K562 (cell line): ENCODE results near the gene MND1. TPM values are rescaled to one million over a fixed set of nuclear protein-coding genes. Genes with fewer than 3 reads are reported as not detected.
A peak's percentile ranks its signal among the peaks of the same experiment; 100 is the strongest.

Experiments
- ATAC-seq: fragments of 200-7000 bp; cut with Tn5 transposase; 3 replicates; pipeline ENCODE4 v1.9.1; 2020; ENCODE audit warnings: moderate library complexity
- BruUV-seq: library from RNA; stranded (reverse); fragments of 400-500 nt; replicated peaks from 2 replicates; lab custom pipeline; 2021; lab: Mats Ljungman, UMichigan
- CTCF ChIA-PET: fragments of 300-600 bp; formaldehyde crosslinking; extraction: SDS; loops from one replicate; lab custom pipeline; 2021; ENCODE audit warnings: low intra/inter-chr PET ratio; lab: Yijun Ruan, JAX
- POLR2A ChIA-PET: fragments of 300-600, 350-650 bp; sonication (Branson Sonifier 250); formaldehyde crosslinking; extraction: SDS; loops from one replicate; lab custom pipeline; 2021; ENCODE audit warnings: antibody characterized with exemption, inconsistent platforms; lab: Yijun Ruan, JAX
- DNase-seq, 4 experiments: peaks; one replicate each; pipeline versions ENCODE4 v3.0.0 to v3.0.0-alpha.2; 2011 to 2018; ENCODE audit warnings: low spot score in 3 of 4, mixed read lengths in 3 of 4; ENCODE audit errors: extremely low read depth in 1 of 4
- FAIRE-seq: peaks from 2 replicates; lab custom pipeline; 2011; peaks lifted over from hg19 to GRCh38; lab: Jason Lieb, UNC
- H2AFZ ChIP-seq: 2 replicates; pipeline ENCODE4 v1.6.0; 2011; ENCODE audit warnings: low read depth, low read length, control low read depth, inconsistent platforms
- H3K27ac ChIP-seq: fragments of 200-600 bp; 3 replicates; pipeline ENCODE4 v1.8.0; 2011; ENCODE audit warnings: low read depth, mild to moderate bottlenecking, control low read depth, inconsistent platforms, low read length, moderate library complexity, mixed read lengths; ENCODE audit errors: extremely low read depth
- H3K27me3 ChIP-seq, 2 experiments: fragments of 300-600 bp in 1 of 2; 2 replicates in 1 of 2; 3 replicates in 1 of 2; pipeline versions ENCODE4 v1.6.0 to v1.8.0; 2011; ENCODE audit warnings: inconsistent platforms in 2 of 2, low read length in 2 of 2, mild to moderate bottlenecking in 1 of 2, mixed read lengths in 1 of 2, moderate library complexity in 1 of 2; ENCODE audit not compliant: control insufficient read depth in 2 of 2, insufficient read depth in 2 of 2
- H3K36me3 ChIP-seq: fragments of 300-600 bp; 3 replicates; pipeline ENCODE4 v1.8.0; 2011; ENCODE audit warnings: mild to moderate bottlenecking, low read length, inconsistent platforms; ENCODE audit not compliant: control insufficient read depth, insufficient read depth
- H3K4me1 ChIP-seq, 2 experiments: fragments of 200-600 bp in 1 of 2; replicated peaks in 1 of 2; 2 replicates in 1 of 2; 3 replicates in 1 of 2; pipeline versions ENCODE4 v1.5.1 to v1.8.0; 2011; ENCODE audit warnings: inconsistent platforms in 2 of 2, low read length in 2 of 2, mild to moderate bottlenecking in 1 of 2, mixed read lengths in 1 of 2, moderate library complexity in 1 of 2; ENCODE audit not compliant: control insufficient read depth in 2 of 2, insufficient read depth in 2 of 2
- H3K4me2 ChIP-seq: 2 replicates; pipeline ENCODE4 v1.6.1; 2011; ENCODE audit warnings: low read length, control low read depth, inconsistent platforms, mixed read lengths; ENCODE audit not compliant: insufficient read depth
- H3K4me3 ChIP-seq: fragments of 200-600 bp; sonication (generic), shearing (Covaris generic); 2 replicates; pipeline ENCODE4 v1.5.1; 2016; ENCODE audit warnings: control low read depth, inconsistent platforms
- H3K79me2 ChIP-seq: fragments of 200-600 bp; 3 replicates; pipeline ENCODE4 v1.8.0; 2011; ENCODE audit warnings: low read length, inconsistent platforms; ENCODE audit not compliant: control insufficient read depth, insufficient read depth
- H3K9ac ChIP-seq, 2 experiments: 2 replicates each; pipeline versions ENCODE4 v1.6.0 to v1.6.1; 2011; ENCODE audit warnings: low read depth in 2 of 2, low read length in 2 of 2, control low read depth in 1 of 2, inconsistent platforms in 1 of 2, mild to moderate bottlenecking in 1 of 2, mixed read lengths in 1 of 2; ENCODE audit not compliant: insufficient read depth in 1 of 2
- H3K9me1 ChIP-seq: one replicate; pipeline ENCODE4 v1.6.0; 2011; ENCODE audit warnings: inconsistent platforms, mild to moderate bottlenecking, low read length, moderate library complexity; ENCODE audit not compliant: control insufficient read depth, insufficient read depth
- H3K9me3 ChIP-seq: replicated peaks from 2 replicates; pipeline ENCODE4 v1.5.1; 2011; ENCODE audit warnings: low read depth, low read length, inconsistent platforms; ENCODE audit not compliant: control insufficient read depth, insufficient read depth
- H4K20me1 ChIP-seq: replicated peaks from 2 replicates; pipeline ENCODE4 v1.6.1; 2011; ENCODE audit warnings: low read length, inconsistent platforms, mixed read lengths; ENCODE audit not compliant: control insufficient read depth, insufficient read depth
- ARID1B ChIP-seq: fragments of 450-650 bp; IDR thresholded peaks from 2 replicates; pipeline ENCODE4 v1.6.1; 2016; ENCODE audit warnings: antibody characterized with exemption, mild to moderate bottlenecking, inconsistent platforms
- ARNT ChIP-seq, 2 experiments: fragments of 450-650 bp; IDR thresholded peaks; 2 replicates each; pipeline ENCODE4 v1.6.1; 2016; ENCODE audit warnings: mild to moderate bottlenecking in 1 of 2
- CBX3 ChIP-seq, 2 experiments: IDR thresholded peaks; 1 replicate in 1 of 2; 2 replicates in 1 of 2; pipeline ENCODE4 v1.6.1; 2012; ENCODE audit warnings: inconsistent platforms in 2 of 2, low read length in 2 of 2, borderline replicate concordance in 1 of 2, control low read depth in 1 of 2
- CC2D1A ChIP-seq: fragments of 450-650 bp; IDR thresholded peaks from 2 replicates; pipeline ENCODE4 v1.6.1; 2017; ENCODE audit warnings: mild to moderate bottlenecking
- EP400 ChIP-seq: fragments of 450-650 bp; IDR thresholded peaks from 2 replicates; pipeline ENCODE4 v1.6.1; 2017; ENCODE audit warnings: antibody characterized with exemption, mild to moderate bottlenecking, moderate library complexity
- FOXM1 ChIP-seq, 2 experiments: fragments of 450-650 bp in 1 of 2; sonication (generic) in 1 of 2; formaldehyde crosslinking in 1 of 2; IDR thresholded peaks; 2 replicates each; pipeline versions ENCODE4 v1.6.1 to v1.9.0; 2017 to 2022; ENCODE audit warnings: low read depth in 2 of 2, mild to moderate bottlenecking in 2 of 2, missing genetic modification reagents in 1 of 2, moderate library complexity in 1 of 2
- HDAC3 ChIP-seq: fragments of 450-650 bp; IDR thresholded peaks from 2 replicates; pipeline ENCODE4 v1.6.1; 2018; ENCODE audit warnings: borderline replicate concordance, mild to moderate bottlenecking, moderate library complexity; ENCODE audit not compliant: partially characterized antibody
- KDM1A ChIP-seq, 2 experiments: fragments of 450-650 bp; IDR thresholded peaks; 2 replicates each; pipeline ENCODE4 v1.6.1; 2016; ENCODE audit warnings: mild to moderate bottlenecking in 2 of 2
- L3MBTL2 ChIP-seq: fragments of 450-650 bp; IDR thresholded peaks from 2 replicates; pipeline ENCODE4 v1.6.1; 2016; ENCODE audit warnings: mild to moderate bottlenecking, moderate library complexity
- NFATC3 ChIP-seq: fragments of 450-650 bp; IDR thresholded peaks from 2 replicates; pipeline ENCODE4 v1.6.1; 2017; ENCODE audit warnings: mild to moderate bottlenecking
- TBL1XR1 ChIP-seq, 2 experiments: IDR thresholded peaks; 2 replicates each; pipeline ENCODE4 v1.6.1; 2012; ENCODE audit warnings: improper control_type of control experiment in 2 of 2, low read length in 2 of 2, mild to moderate bottlenecking in 1 of 2
- TGIF2 ChIP-seq: sonication (generic); formaldehyde crosslinking; IDR thresholded peaks from 2 replicates; pipeline ENCODE4 v1.8.1; 2022; ENCODE audit warnings: mild to moderate bottlenecking, missing genetic modification reagents, moderate library complexity
- ZNF561 ChIP-seq: fragments of 450-650 bp; formaldehyde crosslinking; conservative IDR thresholded peaks from 2 replicates; pipeline ENCODE4 v1.4.0; 2020; ENCODE audit warnings: mild to moderate bottlenecking, moderate library complexity
- WGBS: fragments of 100-300 bp; shearing (Covaris generic); methylation state at CpG from one replicate; pipeline ENCODE4 v1.1.6; 2016; ENCODE audit warnings: low coverage, mixed read lengths; ENCODE audit not compliant: insufficient coverage; ENCODE audit errors: missing lambda C conversion rate; 5-methylcytosine and 5-hydroxymethylcytosine counted together
- in situ Hi-C: fragments of 300-500 bp; cut with MboI; formaldehyde crosslinking; loops from 4 replicates; pipeline ENCODE4 v1.15.0; 2018; ENCODE audit warnings: inconsistent platforms, mixed read lengths
- intact Hi-C: fragments of 100-400 bp; cut with micrococcal nuclease; formaldehyde crosslinking; loops from 2 replicates; pipeline ENCODE4 v1.14.2; 2022
- polyA plus RNA-seq, 8 experiments: library from polyadenylated mRNA; depleted of rRNA in 4 of 8; stranded (reverse) in 5 of 8; unstranded in 3 of 8; fragments of >200 nt; fragmentation: Nextera tagmentation in 2 of 8; fragmentation: Illumina TruSeq in 1 of 8; extraction: Ambion mirVana in 2 of 8; extraction: Trizol in 1 of 8; gene quantifications; 2 replicates each; pipeline versions ENCODE4 v1.2.1 to v1.2.3, GENCODE V29; 2011 to 2014; ENCODE audit warnings: inconsistent platforms in 1 of 8, missing spikeins in 1 of 8
- total RNA-seq, 7 experiments: library from RNA; depleted of rRNA in 6 of 7; stranded (reverse); fragments of >200 nt in 6 of 7; fragmentation: Illumina TruSeq in 2 of 7; extraction: Trizol in 2 of 7; gene quantifications; 2 replicates each; pipeline versions ENCODE4 v1.2.1 to v1.2.3, GENCODE V29; 2011 to 2021; ENCODE audit warnings: low replicate concordance in 1 of 7
- TF ChIP-seq, protein P1 (sequence below): fragments of 450-650 bp; IDR thresholded peaks from 2 replicates; pipeline ENCODE4 v1.6.1; 2018; ENCODE audit not compliant: partially characterized antibody

Gene MND1
- total and polyA plus RNA-seq, 9 of the 15 experiments (the other 6 are each of a cell fraction or from before 2014, with no cell fraction given) = 35.3 to 94.1 (median 59.9) TPM

DNA sequence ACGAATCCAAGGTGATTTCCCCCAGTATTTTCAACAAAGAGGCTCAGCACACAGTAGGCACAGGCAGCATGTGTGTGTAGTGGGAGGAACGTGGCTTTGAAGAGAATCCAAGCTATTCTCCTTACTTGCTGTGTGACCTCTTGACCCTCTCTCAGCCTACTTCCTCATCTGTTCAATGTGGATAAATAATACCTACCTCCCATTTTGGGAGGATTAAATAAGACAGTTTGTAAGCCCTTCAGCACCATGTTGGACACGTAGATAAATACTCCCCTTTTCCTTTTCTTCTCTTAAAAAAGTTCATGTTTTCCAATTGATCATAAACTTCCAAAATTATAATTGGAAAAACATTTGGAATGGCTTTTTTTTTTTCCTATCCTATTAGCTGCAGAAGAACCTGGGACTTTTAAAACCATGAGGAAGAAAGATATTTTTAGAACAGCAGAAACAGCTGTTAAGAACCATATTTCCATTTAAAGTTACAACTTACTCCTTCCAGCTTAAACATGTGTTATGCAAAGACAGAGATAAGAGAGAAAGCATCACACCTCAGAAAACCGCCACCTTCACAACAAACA lies 65.5 kb downstream of the MND1 start:
- peaks cover 27% of the 10 kb centered on the region for H3K36me3 ChIP-seq
- intact Hi-C loops (loop anchor here (5.0 kb wide), 2 partner anchors 48 to 63 kb away; no protein-coding TSS in a partner anchor), in situ Hi-C loops (no loop called here)
- peak overlapping the region; percentile 92 for H3K27ac ChIP-seq
- no peaks in the 10 kb centered on the region for H3K9me3 ChIP-seq
- H3K9me1 ChIP-seq = no peaks in the 10 kb centered on the region
- ChIA-PET POLR2A (interaction anchor here (1.0 to 1.7 kb wide), 3 partner anchors 8 to 15 kb away, joined by 3 to 4 read pairs (median 3); no protein-coding TSS in a partner anchor), CTCF (no interaction called here)
- ATAC-seq (peak; percentile 93), DNase-seq (peak; percentile 60 to 92 (median 72)), FAIRE-seq (peak; percentile 97)
- peak overlapping the region; percentile 51; the same call in 1 of the 2 replicates for H3K4me2 ChIP-seq
- H2AFZ ChIP-seq = peak overlapping the region; percentile 81
- peaks cover 0 to 17% of the 10 kb centered on the region in 2 experiments; a peak in 3 of 5 replicates for H3K4me1 ChIP-seq
- no TSS peak for BruUV-seq
- H3K9ac ChIP-seq = peak overlapping the region in 1 of 2 experiments; percentile 69; a peak in 2 of 4 replicates
- H3K27me3 ChIP-seq = no peaks in the 10 kb centered on the region
- H3K4me3 ChIP-seq = no peak overlapping the region
- no peaks in the 10 kb centered on the region for H3K79me2 ChIP-seq
- no peaks in the 10 kb centered on the region for H4K20me1 ChIP-seq
- WGBS = 8% methylated on average over 4 of the region's 4 CpGs
- TF ChIP-seq ZNF561 (CRISPR knock-in tag) (no peak), EP400 (peak; percentile 58; the same call in 1 of the 2 replicates), CBX3 (IDR thresholded peaks at IDR 0.05; ENCODE audit: borderline replicate concordance in 1 of 2, low read length in 2 of 2) (no peak; a peak in 1 of 3 replicates), TBL1XR1 (IDR thresholded peaks at IDR 0.05; ENCODE audit: low read length in 2 of 2) (peak in 1 of 2 experiments; percentile 52; a peak in 1 of 4 replicates), KDM1A (IDR thresholded peaks at IDR 0.05) (peak; percentile 67 to 70), FOXM1 (IDR thresholded peaks at IDR 0.05; ENCODE audit: low read depth) (0 out of 2 replicates have a peak, but pooled peaks have one; percentile 41), FOXM1 (CRISPR knock-in tag; IDR thresholded peaks at IDR 0.05; ENCODE audit: low read depth) (no peak), ARNT (IDR thresholded peaks at IDR 0.05) (peak; percentile 62 to 69; a peak in 2 of 4 replicates), CC2D1A (peak; percentile 54; the same call in 1 of the 2 replicates), L3MBTL2 (peak; percentile 63; the same call in 1 of the 2 replicates), HDAC3 (peak; percentile 30), NFATC3 (0 out of 2 replicates have a peak, but pooled peaks have one; percentile 30), TGIF2 (CRISPR knock-in tag) (no peak), ARID1B (peak; percentile 84)
- TF ChIP-seq, protein P1, sequence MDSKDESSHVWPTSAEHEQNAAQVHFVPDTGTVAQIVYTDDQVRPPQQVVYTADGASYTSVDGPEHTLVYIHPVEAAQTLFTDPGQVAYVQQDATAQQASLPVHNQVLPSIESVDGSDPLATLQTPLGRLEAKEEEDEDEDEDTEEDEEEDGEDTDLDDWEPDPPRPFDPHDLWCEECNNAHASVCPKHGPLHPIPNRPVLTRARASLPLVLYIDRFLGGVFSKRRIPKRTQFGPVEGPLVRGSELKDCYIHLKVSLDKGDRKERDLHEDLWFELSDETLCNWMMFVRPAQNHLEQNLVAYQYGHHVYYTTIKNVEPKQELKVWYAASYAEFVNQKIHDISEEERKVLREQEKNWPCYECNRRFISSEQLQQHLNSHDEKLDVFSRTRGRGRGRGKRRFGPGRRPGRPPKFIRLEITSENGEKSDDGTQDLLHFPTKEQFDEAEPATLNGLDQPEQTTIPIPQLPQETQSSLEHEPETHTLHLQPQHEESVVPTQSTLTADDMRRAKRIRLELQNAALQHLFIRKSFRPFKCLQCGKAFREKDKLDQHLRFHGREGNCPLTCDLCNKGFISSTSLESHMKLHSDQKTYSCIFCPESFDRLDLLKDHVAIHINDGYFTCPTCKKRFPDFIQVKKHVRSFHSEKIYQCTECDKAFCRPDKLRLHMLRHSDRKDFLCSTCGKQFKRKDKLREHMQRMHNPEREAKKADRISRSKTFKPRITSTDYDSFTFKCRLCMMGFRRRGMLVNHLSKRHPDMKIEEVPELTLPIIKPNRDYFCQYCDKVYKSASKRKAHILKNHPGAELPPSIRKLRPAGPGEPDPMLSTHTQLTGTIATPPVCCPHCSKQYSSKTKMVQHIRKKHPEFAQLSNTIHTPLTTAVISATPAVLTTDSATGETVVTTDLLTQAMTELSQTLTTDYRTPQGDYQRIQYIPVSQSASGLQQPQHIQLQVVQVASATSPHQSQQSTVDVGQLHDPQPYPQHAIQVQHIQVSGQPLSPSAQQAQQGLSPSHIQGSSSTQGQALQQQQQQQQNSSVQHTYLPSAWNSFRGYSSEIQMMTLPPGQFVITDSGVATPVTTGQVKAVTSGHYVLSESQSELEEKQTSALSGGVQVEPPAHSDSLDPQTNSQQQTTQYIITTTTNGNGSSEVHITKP = no peak
